ENCODE data around the gene POP7.

- TF ChIP-seq CTCF (IDR thresholded peaks at IDR 0.05 in 4 of 5, conservative IDR thresholded peaks at IDR 0.05 in 1 of 5) (no peak), POLR2A (IDR thresholded peaks at IDR 0.05) (no peak)
These were observed 38.7 kb downstream of the POP7 start for GRCh38 chr7:100744605-100745004.
